GM20000 (cell line): ENCODE data around the gene ECD.
"Not testable (repeated sequence)": the region's sequence is repeated elsewhere in the genome, so short reads cannot be mapped to it uniquely, and the experiment has no call there.

ENCODE experiments used
- DNase-seq: peaks from one replicate; pipeline ENCODE4 v3.0.0; 2012; ENCODE audit warnings: low spot score
- TF ChIP-seq, protein P1 (sequence below): IDR thresholded peaks from 2 replicates; pipeline ENCODE4 v1.5.1; 2012; ENCODE audit warnings: mild to moderate bottlenecking, control low read depth; ENCODE audit errors: extremely low read depth, missing control alignments

ECD gene

DNA sequence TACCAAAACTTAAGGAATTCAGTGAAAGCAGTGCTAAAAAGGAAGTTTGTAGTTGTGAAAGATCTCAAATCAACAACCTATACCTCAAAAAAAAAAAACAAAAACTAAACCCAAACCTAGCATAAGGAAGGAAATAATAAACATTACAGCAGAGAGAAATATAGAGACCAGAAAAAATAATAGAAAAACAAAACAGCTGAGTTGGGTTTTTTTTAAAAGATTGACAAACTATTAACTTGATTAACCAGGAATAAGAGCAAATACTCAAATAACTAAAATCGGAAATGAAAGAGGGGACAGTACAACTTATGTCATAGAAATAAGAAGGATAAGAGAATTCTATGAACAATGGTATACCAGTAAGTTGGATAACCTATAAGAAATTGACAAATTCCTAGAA lies 6.7 kb downstream of the ECD start:
- DNase-seq: no peak
- TF ChIP-seq, protein P1, sequence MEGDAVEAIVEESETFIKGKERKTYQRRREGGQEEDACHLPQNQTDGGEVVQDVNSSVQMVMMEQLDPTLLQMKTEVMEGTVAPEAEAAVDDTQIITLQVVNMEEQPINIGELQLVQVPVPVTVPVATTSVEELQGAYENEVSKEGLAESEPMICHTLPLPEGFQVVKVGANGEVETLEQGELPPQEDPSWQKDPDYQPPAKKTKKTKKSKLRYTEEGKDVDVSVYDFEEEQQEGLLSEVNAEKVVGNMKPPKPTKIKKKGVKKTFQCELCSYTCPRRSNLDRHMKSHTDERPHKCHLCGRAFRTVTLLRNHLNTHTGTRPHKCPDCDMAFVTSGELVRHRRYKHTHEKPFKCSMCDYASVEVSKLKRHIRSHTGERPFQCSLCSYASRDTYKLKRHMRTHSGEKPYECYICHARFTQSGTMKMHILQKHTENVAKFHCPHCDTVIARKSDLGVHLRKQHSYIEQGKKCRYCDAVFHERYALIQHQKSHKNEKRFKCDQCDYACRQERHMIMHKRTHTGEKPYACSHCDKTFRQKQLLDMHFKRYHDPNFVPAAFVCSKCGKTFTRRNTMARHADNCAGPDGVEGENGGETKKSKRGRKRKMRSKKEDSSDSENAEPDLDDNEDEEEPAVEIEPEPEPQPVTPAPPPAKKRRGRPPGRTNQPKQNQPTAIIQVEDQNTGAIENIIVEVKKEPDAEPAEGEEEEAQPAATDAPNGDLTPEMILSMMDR: no peak

DNA sequence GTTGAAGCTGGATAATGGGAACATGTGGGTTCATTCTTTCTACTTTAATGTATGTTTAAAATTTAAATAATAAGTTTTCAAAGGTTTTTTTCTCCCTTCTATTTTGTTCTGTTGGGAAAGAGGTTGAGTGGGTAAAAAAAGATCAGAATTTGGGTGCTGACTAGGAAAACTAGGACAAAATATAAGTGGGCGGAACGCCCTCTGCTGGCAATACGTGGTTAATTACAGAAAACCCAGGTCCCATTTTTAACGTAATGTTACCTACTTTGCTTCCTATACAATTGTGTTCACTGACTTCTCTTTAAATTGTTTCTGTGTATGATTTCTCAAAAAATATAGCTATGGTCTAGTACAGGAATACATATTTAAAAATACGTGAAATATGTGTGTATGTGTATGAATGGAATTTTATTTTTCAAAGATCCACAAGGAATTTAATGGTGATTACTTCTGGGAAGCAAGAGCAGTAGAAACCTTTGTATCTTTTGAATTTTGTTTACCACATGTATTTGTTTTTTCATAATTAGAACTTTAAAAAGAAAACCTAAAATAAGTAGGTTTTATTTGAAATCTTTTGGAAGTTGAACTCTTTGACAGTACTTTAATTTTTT lies 8.7 kb downstream of the ECD start:
- DNase-seq: peak; percentile 44
- TF ChIP-seq, protein P1: peak; percentile 47

DNA sequence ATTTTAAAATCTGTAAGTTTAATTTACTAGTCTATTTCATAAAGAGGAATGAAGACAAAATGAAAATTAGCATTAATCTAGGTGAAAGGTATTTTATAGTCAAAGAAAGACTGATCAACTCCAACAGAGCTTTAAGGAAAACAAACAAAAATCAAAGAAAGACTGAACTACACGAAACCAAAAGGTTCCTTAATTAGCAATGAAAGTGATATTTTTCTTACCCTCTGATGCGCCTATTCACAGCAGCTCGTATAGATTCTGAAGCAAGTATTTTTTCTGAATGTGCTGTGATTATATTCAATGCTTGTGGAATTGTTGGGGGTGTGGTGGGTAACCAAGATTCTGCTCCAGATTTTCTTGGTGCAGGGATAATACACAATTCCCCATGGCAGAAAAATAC lies 11.8 kb downstream of the ECD start:
- TF ChIP-seq, protein P1: no peak

DNA sequence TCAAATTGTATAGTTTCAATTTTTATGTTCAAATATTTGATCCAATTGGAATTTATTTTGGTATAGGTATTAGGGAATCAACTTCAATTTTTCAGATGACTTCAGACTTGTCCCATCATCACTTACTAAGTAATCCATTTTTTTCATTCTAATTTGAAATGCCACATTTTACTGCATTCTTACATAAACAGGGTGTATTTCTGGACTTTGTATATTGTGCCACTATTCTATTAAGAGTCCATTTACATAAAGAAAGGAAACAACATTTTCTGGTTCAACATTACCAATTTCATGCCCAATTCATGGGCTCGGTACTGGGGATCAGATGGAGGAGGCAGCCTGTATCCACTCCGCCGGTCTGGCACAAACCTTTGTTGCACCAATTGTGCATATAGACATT lies 15.8 kb downstream of the ECD start:
- TF ChIP-seq, protein P1: no peak
- no peak for DNase-seq

More for the DNA sequence above, 11.8 kb downstream of the ECD start:
- DNase-seq: no peak

DNA sequence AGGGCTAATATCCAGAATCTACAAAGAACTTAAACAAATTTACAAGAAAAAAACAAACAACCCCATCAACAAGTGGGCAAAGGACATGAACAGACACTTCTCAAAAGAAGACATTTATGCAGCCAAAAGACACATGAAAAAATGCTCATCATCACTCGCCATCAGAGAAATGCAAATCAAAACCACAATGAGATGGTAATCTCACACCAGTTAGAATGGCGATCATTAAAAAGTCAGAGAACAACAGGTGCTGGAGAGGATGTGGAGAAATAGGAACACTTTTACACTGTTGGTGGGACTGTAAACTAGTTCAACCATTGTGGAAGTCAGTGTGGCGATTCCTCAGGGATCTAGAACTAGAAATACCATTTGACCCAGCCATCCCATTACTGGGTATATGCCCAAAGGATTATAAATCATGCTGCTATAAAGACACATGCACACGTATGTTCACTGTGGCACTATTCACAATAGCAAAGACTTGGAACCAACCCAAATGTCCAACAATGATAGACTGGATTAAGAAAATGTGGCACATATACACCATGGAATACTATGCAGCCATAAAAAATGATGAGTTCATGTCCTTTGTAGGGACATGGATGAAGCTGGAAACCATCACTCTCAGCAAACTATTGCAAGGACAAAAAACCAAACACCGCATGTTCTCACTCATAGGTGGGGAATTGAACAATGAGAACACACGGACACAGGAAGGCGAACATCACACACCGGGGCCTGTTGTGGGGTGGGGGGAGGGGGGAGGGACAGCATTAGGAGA lies 17.0 kb downstream of the ECD start:
- DNase-seq: not testable (repeated sequence)

DNA sequence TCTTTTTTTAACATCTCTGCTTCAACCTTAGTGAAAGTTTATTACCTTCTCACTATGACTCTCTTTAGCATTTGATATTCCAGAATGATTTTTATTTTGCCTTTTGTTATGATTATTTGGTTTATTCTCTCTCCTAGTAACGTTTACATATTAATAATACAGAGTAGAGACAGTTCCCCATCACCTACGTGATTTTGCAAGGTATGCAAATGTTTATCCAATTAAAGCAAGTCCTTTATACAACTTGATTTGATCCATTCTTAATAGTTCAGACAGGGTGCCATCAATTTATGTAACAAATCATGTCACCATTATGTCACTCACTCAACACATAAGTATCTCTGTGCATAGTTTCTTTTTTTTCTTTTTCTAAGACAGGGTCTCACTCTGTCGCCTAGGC lies 26.2 kb downstream of the ECD start:
- TF ChIP-seq, protein P1: no peak
- no peak for DNase-seq

DNA sequence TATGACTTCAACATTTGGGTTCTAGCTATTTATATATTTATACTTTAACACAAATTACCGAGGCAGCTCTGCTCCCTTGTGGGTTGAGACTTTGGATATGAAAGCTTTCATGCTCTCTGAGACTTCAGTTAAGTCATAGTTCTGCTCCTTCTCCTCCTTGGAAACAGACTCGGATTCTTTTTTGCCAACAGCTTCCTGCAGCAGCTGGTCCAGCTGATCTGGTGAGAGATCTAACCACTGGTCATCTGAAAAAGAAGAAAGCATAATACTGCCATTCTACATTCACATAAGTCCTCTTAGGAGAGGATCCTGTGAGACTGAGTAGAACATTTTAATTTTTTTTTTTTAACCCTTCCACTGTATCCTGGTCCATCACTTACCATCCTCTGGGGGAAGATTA lies 28.6 kb downstream of the ECD start:
- no peak for DNase-seq
- TF ChIP-seq, protein P1: no peak

DNA sequence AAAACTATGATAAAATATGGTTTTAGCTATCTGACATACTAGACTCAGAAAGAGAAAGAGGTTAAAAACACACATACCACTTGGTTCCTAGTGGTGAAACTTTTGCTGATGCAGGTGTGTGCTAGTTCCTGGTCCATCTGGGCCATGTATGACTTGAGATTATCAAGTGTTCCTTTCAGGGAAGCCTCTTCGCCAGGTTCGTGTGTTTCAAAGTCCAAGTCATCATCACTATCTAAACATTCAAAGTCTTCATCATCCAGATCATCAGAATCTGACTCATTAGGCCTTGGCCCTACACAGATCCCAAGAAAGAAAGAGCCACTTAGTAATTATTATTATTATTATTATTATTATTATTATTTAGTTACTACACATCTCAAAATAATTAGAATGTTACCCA lies 31.2 kb downstream of the ECD start:
- TF ChIP-seq, protein P1: no peak
- DNase-seq: no peak
